ENCODE measurements around the gene OR6M1. TPM values are rescaled to one million over a fixed set of nuclear protein-coding genes. Genes with fewer than 3 reads are reported as not detected.

OR6M1 gene
- polyA plus RNA-seq, 10 donors = not detected

- no peak for DNase-seq
Measured at GRCh38 chr11:123775715-123776549, 30.2 kb downstream of the OR6M1 start.

- DNase-seq = no peak
Measured at GRCh38 chr11:123775289-123775688, 30.9 kb downstream of the OR6M1 start.

GRCh38 chr11:123773959-123774358 is 32.2 kb downstream of the OR6M1 start:
- DNase-seq = no peak

- DNase-seq = no peak
Measured at GRCh38 chr11:123773026-123773425, 33.1 kb downstream of the OR6M1 start.

- DNase-seq = no peak
Measured at GRCh38 chr11:123771664-123772063, 34.5 kb downstream of the OR6M1 start.

- no peak for DNase-seq
Measured at GRCh38 chr11:123770712-123771111, 35.4 kb downstream of the OR6M1 start.

- no peak for DNase-seq
Measured at GRCh38 chr11:123765601-123766000, 40.5 kb downstream of the OR6M1 start.

- DNase-seq = no peak
Measured at GRCh38 chr11:123762422-123762821, 43.7 kb downstream of the OR6M1 start.

GRCh38 chr11:123760894-123761293 is 45.3 kb downstream of the OR6M1 start:
- DNase-seq = no peak

GRCh38 chr11:123757976-123758375 is 48.2 kb downstream of the OR6M1 start:
- DNase-seq = no peak

- DNase-seq = no peak
Measured at GRCh38 chr11:123755813-123756212, 50.3 kb downstream of the OR6M1 start.

Other genes starting within 250 kb of the OR6M1 start
- 10 to 100 TPM; 12.8 to 67.0 (median 36.4) TPM for gene SCN3B, start 151.7 kb downstream of the OR6M1 start, polyA plus RNA-seq (ENCODE audit: insufficient read length in 10 of 10)
- 10 to 100 TPM; 13.1 to 21.9 (median 18.3) TPM for gene ZNF202, start 64.7 kb downstream of the OR6M1 start, polyA plus RNA-seq (ENCODE audit: insufficient read length in 10 of 10)
- not detected for gene OR6X1, start 51.8 kb downstream of the OR6M1 start, polyA plus RNA-seq (ENCODE audit: insufficient read length in 10 of 10)
- not detected for gene TMEM225, start 79.3 kb upstream of the OR6M1 start, polyA plus RNA-seq (ENCODE audit: insufficient read length in 10 of 10)
- gene OR8D4, start 95.8 kb upstream of the OR6M1 start, polyA plus RNA-seq (ENCODE audit: insufficient read length in 10 of 10) = under 1 TPM in 6 of 10 donors, not detected in 4; 0.05 to 0.21 (median 0.11) TPM
- not detected for gene OR4D5, start 133.3 kb upstream of the OR6M1 start, polyA plus RNA-seq (ENCODE audit: insufficient read length in 10 of 10)
- not detected for gene OR6T1, start 137.5 kb upstream of the OR6M1 start, polyA plus RNA-seq (ENCODE audit: insufficient read length in 10 of 10)
- not detected for gene OR10S1, start 171.4 kb upstream of the OR6M1 start, polyA plus RNA-seq (ENCODE audit: insufficient read length in 10 of 10)
- gene OR10G6, start 188.8 kb upstream of the OR6M1 start, polyA plus RNA-seq (ENCODE audit: insufficient read length in 10 of 10) = not detected
- under 1 TPM in 1 of 10 donors, not detected in 9; 0.06 TPM for gene OR10G4, start 206.6 kb upstream of the OR6M1 start, polyA plus RNA-seq (ENCODE audit: insufficient read length in 10 of 10)
- gene OR10G9, start 216.7 kb upstream of the OR6M1 start, polyA plus RNA-seq (ENCODE audit: insufficient read length in 10 of 10) = not detected
- not detected for gene OR10G8, start 220.4 kb upstream of the OR6M1 start, polyA plus RNA-seq (ENCODE audit: insufficient read length in 10 of 10)
- not detected for gene OR10G7, start 235.0 kb upstream of the OR6M1 start, polyA plus RNA-seq (ENCODE audit: insufficient read length in 10 of 10)

All from muscle of back (tissue), 11 donors.